Endodermal cell (in vitro differentiated cells): ENCODE data around the gene EVPL. TPM values are rescaled to one million over a fixed set of nuclear protein-coding genes. Genes with fewer than 3 reads are reported as not detected.

ENCODE experiments used
- DNase-seq: peaks from one replicate; pipeline ENCODE4 v3.0.0-alpha.2; 2017
- H3K27ac ChIP-seq: 2 replicates; pipeline ENCODE4 v1.5.1; 2013; ENCODE audit warnings: mild to moderate bottlenecking, low read depth, low read length, moderate library complexity
- H3K27me3 ChIP-seq: 2 replicates; pipeline ENCODE4 v1.6.1; 2013; ENCODE audit warnings: mild to moderate bottlenecking, low read length, moderate library complexity; ENCODE audit not compliant: insufficient read depth, control insufficient read depth, poor library complexity, severe bottlenecking
- H3K36me3 ChIP-seq: 2 replicates; pipeline ENCODE4 v1.7.0; 2013; ENCODE audit warnings: mild to moderate bottlenecking, low read length, moderate library complexity; ENCODE audit not compliant: control insufficient read depth, insufficient read depth
- H3K4me1 ChIP-seq: one replicate; pipeline ENCODE4 v1.7.0; 2013; ENCODE audit warnings: low read length; ENCODE audit not compliant: control insufficient read depth, insufficient read depth
- H3K4me3 ChIP-seq: 2 replicates; pipeline ENCODE4 v1.5.1; 2013; ENCODE audit warnings: mild to moderate bottlenecking, low read length, moderate library complexity
- H3K9ac ChIP-seq: 2 replicates; pipeline ENCODE4 v1.6.1; 2013; ENCODE audit warnings: mild to moderate bottlenecking, low read length, moderate library complexity; ENCODE audit not compliant: poor library complexity, severe bottlenecking; ENCODE audit errors: extremely low read depth
- H3K9me3 ChIP-seq: 2 replicates; pipeline ENCODE4 v1.6.1; 2013; ENCODE audit warnings: mild to moderate bottlenecking, low read length, moderate library complexity; ENCODE audit not compliant: control insufficient read depth
- H3K27ac Mint-ChIP-seq: 2 replicates; pipeline ENCODE4 v1.8.0; 2020; ENCODE audit warnings: mixed read lengths
- H3K27me3 Mint-ChIP-seq: 2 replicates; pipeline ENCODE4 v1.8.0; 2021; ENCODE audit warnings: mild to moderate bottlenecking, mixed read lengths; ENCODE audit not compliant: insufficient read depth
- H3K36me3 Mint-ChIP-seq: 2 replicates; pipeline ENCODE4 v1.8.0; 2020; ENCODE audit warnings: low read depth, mixed read lengths
- H3K4me1 Mint-ChIP-seq: 2 replicates; pipeline ENCODE4 v1.8.0; 2020; ENCODE audit warnings: mixed read lengths
- H3K4me3 Mint-ChIP-seq: 2 replicates; pipeline ENCODE4 v1.8.0; 2020; ENCODE audit warnings: mild to moderate bottlenecking, moderate library complexity, mixed read lengths
- H3K9me3 Mint-ChIP-seq: 2 replicates; pipeline ENCODE4 v1.8.0; 2020; ENCODE audit warnings: mild to moderate bottlenecking, mixed read lengths
- CTCF ChIP-seq: fragments of 200-600 bp; sonication (generic); conservative IDR thresholded peaks from 2 replicates; pipeline ENCODE4 v1.5.0; 2021; ENCODE audit warnings: antibody characterized with exemption, mild to moderate bottlenecking
- WGBS, 2 experiments: methylation state at CpG; one replicate each; pipeline versions ENCODE4 v1.1.5 to v1.1.7; 2013; ENCODE audit warnings: missing lambda C conversion rate in 2 of 2, mixed read lengths in 1 of 2; ENCODE audit not compliant: insufficient coverage in 1 of 2, insufficient read length in 1 of 2; 5-methylcytosine and 5-hydroxymethylcytosine counted together
- total RNA-seq, 2 donors: library from RNA; stranded (reverse); fragmentation: NEBNext Ultra II Directional in 1 of 2; extraction: Animal tissue kit (Norgen Biotek cat#: 25700) in 1 of 2; gene quantifications; 2 replicates in 1 of 2; 3 replicates in 1 of 2; pipeline ENCODE4 v1.2.1, GENCODE V29; 2021

EVPL gene
- total RNA-seq, 2 donors from 2014 or later = 0.20 to 0.51 TPM

- peaks cover 5% of the 10 kb centered on the region for H3K9me3 ChIP-seq
- Mint-ChIP-seq H3K4me1 (peaks cover 17% of the 10 kb centered on the region), H3K27me3 (no peaks in the 10 kb centered on the region), H3K27ac (peak overlapping the region; percentile 65), H3K4me3 (peak overlapping the region; percentile 5), H3K9me3 (no peaks in the 10 kb centered on the region), H3K36me3 (peaks cover 35% of the 10 kb centered on the region)
- H3K4me1 ChIP-seq = peaks cover 12% of the 10 kb centered on the region
- TF ChIP-seq CTCF = no peak
- H3K4me3 ChIP-seq = peak overlapping the region; percentile 46
- DNase-seq = no peak
- H3K27me3 ChIP-seq = no peaks in the 10 kb centered on the region
- H3K27ac ChIP-seq = no peak overlapping the region
- 94 to 96% methylated on average over 9 to 11 of the region's 11 CpGs for WGBS, 2 experiments
- peaks cover 46% of the 10 kb centered on the region for H3K36me3 ChIP-seq
- no peak overlapping the region for H3K9ac ChIP-seq
Measured at GRCh38 chr17:75959839-75960511, 67.1 kb downstream of the EVPL start.

- Histone ChIP-seq H3K27me3 (no peaks in the 10 kb centered on the region), H3K36me3 (peaks cover 47% of the 10 kb centered on the region), H3K9me3 (peaks cover 5% of the 10 kb centered on the region), H3K4me3 (peak overlapping the region; percentile 46), H3K27ac (no peak overlapping the region), H3K9ac (peak overlapping the region; percentile 23), H3K4me1 (peaks cover 12% of the 10 kb centered on the region)
- H3K36me3 Mint-ChIP-seq = peaks cover 34% of the 10 kb centered on the region
- no peaks in the 10 kb centered on the region for H3K27me3 Mint-ChIP-seq
- H3K4me1 Mint-ChIP-seq = peaks cover 17% of the 10 kb centered on the region
- WGBS, 2 experiments = 32 to 51% methylated on average over 6 to 8 of the region's 8 CpGs
- TF ChIP-seq CTCF = no peak
- no peaks in the 10 kb centered on the region for H3K9me3 Mint-ChIP-seq
- DNase-seq = peak; percentile 72
- H3K27ac Mint-ChIP-seq = peak overlapping the region; percentile 65
- H3K4me3 Mint-ChIP-seq = peak overlapping the region; percentile 5
Measured at GRCh38 chr17:75959051-75959838, 67.9 kb downstream of the EVPL start.

Other genes starting within 250 kb of the EVPL start
- gene UNK, start 242.5 kb downstream of the EVPL start, total RNA-seq = 10 to 100 TPM; 38.0 to 39.0 TPM
- 1 to 10 TPM; 6.3 to 6.4 TPM for gene UNC13D, start 182.9 kb downstream of the EVPL start, total RNA-seq
- gene WBP2, start 172.0 kb downstream of the EVPL start, total RNA-seq = 10 to 100 TPM; 74.3 to 82.7 TPM
- gene TRIM47, start 148.7 kb downstream of the EVPL start, total RNA-seq = 1 to 10 TPM; 1.6 to 2.7 TPM
- 10 to 100 TPM; 27.4 to 35.3 TPM for gene TRIM65, start 130.4 kb downstream of the EVPL start, total RNA-seq
- 100 to 1,000 TPM; 103 to 118 TPM for gene MRPL38, start 122.4 kb downstream of the EVPL start, total RNA-seq
- 10 to 100 TPM; 25.9 to 39.1 TPM for gene FBF1, start 86.3 kb downstream of the EVPL start, total RNA-seq
- gene ACOX1, start 48.1 kb downstream of the EVPL start, total RNA-seq = 10 to 100 TPM; 28.6 to 37.1 TPM
- gene TEN1, start 48.1 kb downstream of the EVPL start, total RNA-seq = 10 to 100 TPM; 12.1 to 15.3 TPM
- gene CDK3, start 26.5 kb downstream of the EVPL start, total RNA-seq = 10 to 100 TPM in 1 of 2 donors, 1 to 10 TPM in 1; 7.3 to 11.7 TPM
- 10 to 100 TPM; 73.9 to 78.0 TPM for gene SRP68, start 45.2 kb upstream of the EVPL start, total RNA-seq
- gene GALR2, start 47.5 kb upstream of the EVPL start, total RNA-seq = not detected
- gene ZACN, start 51.9 kb upstream of the EVPL start, total RNA-seq = under 1 TPM in 1 of 2 donors, not detected in 1; 0.09 TPM
- 100 to 1,000 TPM; 159 to 187 TPM for gene EXOC7, start 76.5 kb upstream of the EVPL start, total RNA-seq
- gene FOXJ1, start 113.9 kb upstream of the EVPL start, total RNA-seq = 10 to 100 TPM; 17.8 to 23.6 TPM
- 10 to 100 TPM in 1 of 2 donors, 1 to 10 TPM in 1; 9.6 to 11.2 TPM for gene RNF157, start 213.2 kb upstream of the EVPL start, total RNA-seq
- 10 to 100 TPM; 36.0 to 46.0 TPM for gene UBALD2, start 238.0 kb upstream of the EVPL start, total RNA-seq